GM12878 (cell line): Measurements from ENCODE around the gene SECTM1. TPM values are rescaled to one million over a fixed set of nuclear protein-coding genes. Genes with fewer than 3 reads are reported as not detected.
A peak's percentile ranks its signal among the peaks of the same experiment; 100 is the strongest.

Experiments used
- CBFB ChIP-seq: IDR thresholded peaks from 2 replicates; pipeline ENCODE4 v1.6.1; 2016; ENCODE audit warnings: antibody characterized with exemption, low read depth
- DPF2 ChIP-seq: fragments of 450-650 bp; IDR thresholded peaks from 2 replicates; pipeline ENCODE4 v1.6.1; 2017; ENCODE audit warnings: mild to moderate bottlenecking
- SMC3 ChIP-seq: IDR thresholded peaks from 2 replicates; pipeline ENCODE4 v1.6.1; 2011; ENCODE audit warnings: low read length, improper control_type of control experiment, borderline replicate concordance
- polyA plus RNA-seq, 11 experiments: library from polyadenylated mRNA; depleted of rRNA in 4 of 11; unstranded in 6 of 11; stranded (reverse) in 5 of 11; fragments of >200 nt; fragmentation: Nextera tagmentation in 4 of 11; fragmentation: Illumina TruSeq in 1 of 11; extraction: Ambion mirVana in 4 of 11; extraction: Trizol in 1 of 11; gene quantifications; 1 replicate in 1 of 11; 2 replicates in 10 of 11; pipeline versions ENCODE4 v1.2.1 to v1.2.3, GENCODE V29; 2011 to 2016; ENCODE audit warnings: inconsistent platforms in 2 of 11, missing spikeins in 2 of 11, low read depth in 1 of 11
- total RNA-seq, 4 experiments: library from RNA; depleted of rRNA in 3 of 4; stranded (reverse); fragments of >200 nt in 3 of 4; fragmentation: Illumina TruSeq in 1 of 4; extraction: Trizol in 1 of 4; gene quantifications; 2 replicates each; pipeline versions ENCODE4 v1.2.1 to v1.2.3, GENCODE V29; 2013 to 2021
- TF ChIP-seq, protein P1 (sequence below): fragments of 450-650 bp; formaldehyde crosslinking; IDR thresholded peaks from 2 replicates; pipeline ENCODE4 v1.5.0; 2022; ENCODE audit warnings: mild to moderate bottlenecking, missing genetic modification characterization
- TF ChIP-seq, protein P2 (sequence below): fragments of 450-650 bp; IDR thresholded peaks from 2 replicates; pipeline ENCODE4 v1.6.1; 2018; ENCODE audit warnings: mild to moderate bottlenecking, low read depth, moderate library complexity; ENCODE audit not compliant: partially characterized antibody

SECTM1 gene
- total and polyA plus RNA-seq, 10 of the 15 experiments (the other 5 are each of a cell fraction or from before 2014, with no cell fraction given): 0.10 to 0.13 (median 0.12) TPM; not detected in 7

DNA sequence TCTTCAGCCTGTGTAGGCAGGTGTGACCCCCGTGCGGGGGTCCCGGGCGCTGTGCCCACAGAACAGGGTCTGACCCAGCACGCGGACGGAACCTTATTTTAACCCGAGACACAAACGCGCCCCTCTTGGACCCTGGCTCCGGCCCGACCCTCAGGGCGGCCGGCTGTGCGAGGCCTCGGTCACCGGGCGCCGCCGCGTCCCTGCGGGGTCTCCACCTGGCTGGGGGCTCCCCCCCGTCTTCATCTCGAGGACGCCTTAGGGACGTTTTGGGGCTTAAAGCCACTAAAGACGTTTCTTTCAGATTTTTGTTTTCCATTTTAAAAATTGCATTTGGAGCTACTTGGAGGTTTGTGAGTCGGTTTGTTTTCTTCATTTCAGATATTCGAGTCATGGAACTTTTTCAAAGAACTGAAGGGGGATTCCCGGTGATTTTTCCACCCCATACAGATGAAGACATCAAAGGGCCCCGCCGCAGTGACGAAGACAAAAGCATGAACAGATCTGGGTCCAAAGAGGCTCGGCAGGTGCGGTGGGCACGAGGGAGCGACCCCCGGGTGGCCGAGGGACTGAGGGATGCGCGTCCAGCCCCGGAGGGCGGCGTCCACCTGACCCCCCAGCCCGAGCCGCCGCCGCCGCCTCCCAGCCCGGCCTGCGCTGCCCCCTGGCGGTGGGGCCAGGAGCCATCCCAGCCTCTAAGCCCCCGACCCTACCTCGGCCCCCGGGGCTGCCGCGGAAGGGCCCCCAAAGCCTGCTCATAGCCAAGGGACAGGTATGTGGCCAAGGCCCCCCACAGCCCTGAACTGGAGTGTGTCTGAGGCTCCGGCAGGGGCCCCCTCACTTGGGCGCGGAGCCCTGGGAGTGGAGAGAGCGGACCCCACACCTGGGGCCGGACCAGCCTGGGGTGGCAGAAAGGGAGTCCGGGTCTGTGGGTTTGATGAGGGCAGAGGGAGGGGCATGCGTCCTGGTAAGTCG, 12.3 kb downstream of the SECTM1 start (continued):
- TF ChIP-seq, protein P1, sequence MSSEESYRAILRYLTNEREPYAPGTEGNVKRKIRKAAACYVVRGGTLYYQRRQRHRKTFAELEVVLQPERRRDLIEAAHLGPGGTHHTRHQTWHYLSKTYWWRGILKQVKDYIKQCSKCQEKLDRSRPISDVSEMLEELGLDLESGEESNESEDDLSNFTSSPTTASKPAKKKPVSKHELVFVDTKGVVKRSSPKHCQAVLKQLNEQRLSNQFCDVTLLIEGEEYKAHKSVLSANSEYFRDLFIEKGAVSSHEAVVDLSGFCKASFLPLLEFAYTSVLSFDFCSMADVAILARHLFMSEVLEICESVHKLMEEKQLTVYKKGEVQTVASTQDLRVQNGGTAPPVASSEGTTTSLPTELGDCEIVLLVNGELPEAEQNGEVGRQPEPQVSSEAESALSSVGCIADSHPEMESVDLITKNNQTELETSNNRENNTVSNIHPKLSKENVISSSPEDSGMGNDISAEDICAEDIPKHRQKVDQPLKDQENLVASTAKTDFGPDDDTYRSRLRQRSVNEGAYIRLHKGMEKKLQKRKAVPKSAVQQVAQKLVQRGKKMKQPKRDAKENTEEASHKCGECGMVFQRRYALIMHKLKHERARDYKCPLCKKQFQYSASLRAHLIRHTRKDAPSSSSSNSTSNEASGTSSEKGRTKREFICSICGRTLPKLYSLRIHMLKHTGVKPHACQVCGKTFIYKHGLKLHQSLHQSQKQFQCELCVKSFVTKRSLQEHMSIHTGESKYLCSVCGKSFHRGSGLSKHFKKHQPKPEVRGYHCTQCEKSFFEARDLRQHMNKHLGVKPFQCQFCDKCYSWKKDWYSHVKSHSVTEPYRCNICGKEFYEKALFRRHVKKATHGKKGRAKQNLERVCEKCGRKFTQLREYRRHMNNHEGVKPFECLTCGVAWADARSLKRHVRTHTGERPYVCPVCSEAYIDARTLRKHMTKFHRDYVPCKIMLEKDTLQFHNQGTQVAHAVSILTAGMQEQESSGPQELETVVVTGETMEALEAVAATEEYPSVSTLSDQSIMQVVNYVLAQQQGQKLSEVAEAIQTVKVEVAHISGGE (CRISPR knock-in tag): no peak
- peak; percentile 79 for TF ChIP-seq DPF2
- TF ChIP-seq SMC3: peak; percentile 77
- TF ChIP-seq CBFB: no peak
- TF ChIP-seq, protein P2, sequence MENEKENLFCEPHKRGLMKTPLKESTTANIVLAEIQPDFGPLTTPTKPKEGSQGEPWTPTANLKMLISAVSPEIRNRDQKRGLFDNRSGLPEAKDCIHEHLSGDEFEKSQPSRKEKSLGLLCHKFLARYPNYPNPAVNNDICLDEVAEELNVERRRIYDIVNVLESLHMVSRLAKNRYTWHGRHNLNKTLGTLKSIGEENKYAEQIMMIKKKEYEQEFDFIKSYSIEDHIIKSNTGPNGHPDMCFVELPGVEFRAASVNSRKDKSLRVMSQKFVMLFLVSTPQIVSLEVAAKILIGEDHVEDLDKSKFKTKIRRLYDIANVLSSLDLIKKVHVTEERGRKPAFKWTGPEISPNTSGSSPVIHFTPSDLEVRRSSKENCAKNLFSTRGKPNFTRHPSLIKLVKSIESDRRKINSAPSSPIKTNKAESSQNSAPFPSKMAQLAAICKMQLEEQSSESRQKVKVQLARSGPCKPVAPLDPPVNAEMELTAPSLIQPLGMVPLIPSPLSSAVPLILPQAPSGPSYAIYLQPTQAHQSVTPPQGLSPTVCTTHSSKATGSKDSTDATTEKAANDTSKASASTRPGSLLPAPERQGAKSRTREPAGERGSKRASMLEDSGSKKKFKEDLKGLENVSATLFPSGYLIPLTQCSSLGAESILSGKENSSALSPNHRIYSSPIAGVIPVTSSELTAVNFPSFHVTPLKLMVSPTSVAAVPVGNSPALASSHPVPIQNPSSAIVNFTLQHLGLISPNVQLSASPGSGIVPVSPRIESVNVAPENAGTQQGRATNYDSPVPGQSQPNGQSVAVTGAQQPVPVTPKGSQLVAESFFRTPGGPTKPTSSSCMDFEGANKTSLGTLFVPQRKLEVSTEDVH: no peak
- TF ChIP-seq, all 136 proteins: peak for 22
